Sciatic nerve (tissue), 2 donors: ENCODE data around the gene STAT5B. TPM values are rescaled to one million over a fixed set of nuclear protein-coding genes. Genes with fewer than 3 reads are reported as not detected.
"Not testable (repeated sequence)": the region's sequence is repeated elsewhere in the genome, so short reads cannot be mapped to it uniquely, and the experiment has no call there.

Source experiments
- ATAC-seq: fragments of 200-7000 bp; cut with Tn5 transposase; one replicate; pipeline ENCODE4 v1.9.1; 2020; ENCODE audit warnings: mild to moderate bottlenecking, moderate library complexity
- DNase-seq: peaks from one replicate; pipeline ENCODE4 v3.0.0-alpha.2; 2020; ENCODE audit warnings: low spot score
- intact Hi-C: fragments of 100-400 bp; cut with DNase I; formaldehyde crosslinking; loops from one replicate; pipeline ENCODE4 v1.14.2; 2022
- total RNA-seq: library from RNA; stranded (reverse); fragmentation: NEBNext Ultra II Directional; extraction: Animal tissue kit (Norgen Biotek cat#: 25700); gene quantifications from one replicate; pipeline ENCODE4 v1.2.1, GENCODE V29; 2021
- donor health status: DM: no; HTN: no; CAD: no.
- donor health status: DM: no; HTN: no; CAD: no.

Gene STAT5B
- total RNA-seq, 1 donor from 2014 or later = 90.8 TPM

GRCh38 chr17:42273474-42274252 is 2.5 kb downstream of the STAT5B start:
- DNase-seq (no peak), ATAC-seq (no peak)
- intact Hi-C loops = no loop called here

- intact Hi-C loops = no loop called here
- ATAC-seq (no peak), DNase-seq (no peak)
Observed at GRCh38 chr17:42272162-42272907, 3.9 kb downstream of the STAT5B start.

- ATAC-seq (no peak), DNase-seq (no peak)
- intact Hi-C loops = no loop called here
Observed at GRCh38 chr17:42271779-42272035, 4.5 kb downstream of the STAT5B start.

- intact Hi-C loops = no loop called here
- ATAC-seq (no peak), DNase-seq (no peak)
Observed at GRCh38 chr17:42271006-42271778, 5.0 kb downstream of the STAT5B start.

- no peak for ATAC-seq
- intact Hi-C loops = no loop called here
Observed at GRCh38 chr17:42270596-42270995, 5.6 kb downstream of the STAT5B start.

GRCh38 chr17:42270170-42270535 is 6.0 kb downstream of the STAT5B start:
- intact Hi-C loops = no loop called here
- ATAC-seq (no peak), DNase-seq (no peak)

More at GRCh38 chr17:42270596-42270995, 5.6 kb downstream of the STAT5B start:
- DNase-seq = no peak

GRCh38 chr17:42268236-42268635 is 8.0 kb downstream of the STAT5B start:
- intact Hi-C loops = no loop called here
- DNase-seq (no peak), ATAC-seq (no peak)

- no peak for ATAC-seq
- no peak for DNase-seq
- intact Hi-C loops = no loop called here
Observed at GRCh38 chr17:42266918-42267766, 9.0 kb downstream of the STAT5B start.

- ATAC-seq = no peak
- no peak for DNase-seq
- intact Hi-C loops = no loop called here
Observed at GRCh38 chr17:42266462-42266861, 9.7 kb downstream of the STAT5B start.

GRCh38 chr17:42264366-42264765 is 11.8 kb downstream of the STAT5B start:
- intact Hi-C loops, ATAC-seq, DNase-seq: not testable (repeated sequence)

- intact Hi-C loops = no loop called here
- no peak for ATAC-seq
- DNase-seq = no peak
Observed at GRCh38 chr17:42260318-42260717, 15.9 kb downstream of the STAT5B start.

- no peak for DNase-seq
- intact Hi-C loops = no loop called here
- no peak for ATAC-seq
Observed at GRCh38 chr17:42255445-42255844, 20.7 kb downstream of the STAT5B start.

- intact Hi-C loops = no loop called here
- no peak for DNase-seq
Observed at GRCh38 chr17:42253578-42253977, 22.6 kb downstream of the STAT5B start.

GRCh38 chr17:42252597-42253550 is 23.3 kb downstream of the STAT5B start:
- DNase-seq (no peak), ATAC-seq (no peak)
- intact Hi-C loops = no loop called here

More at GRCh38 chr17:42253578-42253977, 22.6 kb downstream of the STAT5B start:
- ATAC-seq = no peak

GRCh38 chr17:42251115-42251514 is 25.1 kb downstream of the STAT5B start:
- no peak for DNase-seq
- intact Hi-C loops = no loop called here
- no peak for ATAC-seq

- ATAC-seq (no peak), DNase-seq (no peak)
- intact Hi-C loops = no loop called here
Observed at GRCh38 chr17:42249681-42250446, 26.3 kb downstream of the STAT5B start.
